Measurements from ENCODE around the gene GGTA1. TPM values are rescaled to one million over a fixed set of nuclear protein-coding genes. Genes with fewer than 3 reads are reported as not detected.

GGTA1 gene
- total and polyA plus RNA-seq, 9 of the 15 experiments (the other 6 are each of a cell fraction or from before 2014, with no cell fraction given), result 0.04 to 0.15 TPM; not detected in 7

DNA sequence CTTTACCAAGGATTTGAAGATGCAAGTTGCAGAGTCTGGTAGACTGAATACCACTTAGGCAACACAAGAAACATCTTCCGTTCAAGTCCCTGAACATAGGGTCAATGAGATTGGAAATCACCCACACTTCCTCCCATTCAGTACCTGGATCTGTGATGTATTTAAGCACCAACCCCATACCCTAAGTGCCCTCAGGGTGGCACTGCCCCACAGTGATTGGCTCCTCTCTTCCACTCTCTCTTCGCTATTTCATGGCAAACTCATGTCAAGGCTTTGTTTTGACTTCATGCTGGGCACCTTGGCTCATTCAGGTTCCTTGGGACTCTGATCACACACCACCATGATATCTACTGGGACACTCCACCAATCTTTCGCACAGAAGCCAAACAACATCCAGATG, 53.7 kb downstream of the GGTA1 start (continued):
- TF ChIP-seq, protein P1, sequence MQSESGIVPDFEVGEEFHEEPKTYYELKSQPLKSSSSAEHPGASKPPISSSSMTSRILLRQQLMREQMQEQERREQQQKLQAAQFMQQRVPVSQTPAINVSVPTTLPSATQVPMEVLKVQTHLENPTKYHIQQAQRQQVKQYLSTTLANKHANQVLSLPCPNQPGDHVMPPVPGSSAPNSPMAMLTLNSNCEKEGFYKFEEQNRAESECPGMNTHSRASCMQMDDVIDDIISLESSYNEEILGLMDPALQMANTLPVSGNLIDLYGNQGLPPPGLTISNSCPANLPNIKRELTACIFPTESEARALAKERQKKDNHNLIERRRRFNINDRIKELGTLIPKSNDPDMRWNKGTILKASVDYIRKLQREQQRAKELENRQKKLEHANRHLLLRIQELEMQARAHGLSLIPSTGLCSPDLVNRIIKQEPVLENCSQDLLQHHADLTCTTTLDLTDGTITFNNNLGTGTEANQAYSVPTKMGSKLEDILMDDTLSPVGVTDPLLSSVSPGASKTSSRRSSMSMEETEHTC (IDR thresholded peaks at IDR 0.05), result no peak
- TF ChIP-seq FOXK2 (conservative IDR thresholded peaks at IDR 0.05 in 1 of 2, IDR thresholded peaks at IDR 0.05 in 1 of 2; ENCODE audit: low read depth in 2 of 2), result no peak
- TF ChIP-seq ZNF232 (CRISPR knock-in tag; IDR thresholded peaks at IDR 0.05), result no peak
- TF ChIP-seq ILK (tag; IDR thresholded peaks at IDR 0.05; ENCODE audit: borderline replicate concordance, low read depth), result no peak

DNA sequence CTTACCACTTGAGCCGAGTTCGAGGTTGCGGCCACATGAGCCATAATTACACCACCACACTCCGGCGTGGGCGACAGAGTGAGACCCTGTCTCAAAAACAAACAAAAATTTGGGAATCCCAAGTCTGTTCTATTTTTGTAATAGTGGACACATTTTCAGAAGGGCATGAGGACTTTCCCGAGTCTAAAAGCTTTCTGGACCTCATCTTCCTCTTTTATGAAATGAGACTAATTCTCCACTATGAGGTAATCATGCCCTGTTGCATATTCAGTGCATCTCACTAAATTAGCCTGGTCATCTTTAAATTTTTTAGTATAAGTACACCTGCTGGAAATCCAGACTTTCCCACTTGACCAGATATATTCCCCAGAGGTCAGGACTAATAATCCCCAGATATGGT, 55.7 kb downstream of the GGTA1 start:
- TF ChIP-seq ZC3H4 (CRISPR knock-in tag; IDR thresholded peaks at IDR 0.05; ENCODE audit: borderline replicate concordance) (no peak), ZNF124 (CRISPR knock-in tag; IDR thresholded peaks at IDR 0.05) (no peak), GTF2E2 (tag; IDR thresholded peaks at IDR 0.05) (no peak), ZNF324 (CRISPR knock-in tag; IDR thresholded peaks at IDR 0.05) (no peak), TAL1 (IDR thresholded peaks at IDR 0.05) (no peak), HEY1 (CRISPR knock-in tag; IDR thresholded peaks at IDR 0.05; ENCODE audit: borderline replicate concordance) (no peak), ZBED1 (IDR thresholded peaks at IDR 0.05) (no peak), ZNF695 (CRISPR knock-in tag; IDR thresholded peaks at IDR 0.05) (no peak), ZNF764 (CRISPR knock-in tag; IDR thresholded peaks at IDR 0.05; ENCODE audit: low read depth) (no peak), TCF7 (IDR thresholded peaks at IDR 0.05; ENCODE audit: borderline replicate concordance) (no peak)
- TF ChIP-seq, protein P2, sequence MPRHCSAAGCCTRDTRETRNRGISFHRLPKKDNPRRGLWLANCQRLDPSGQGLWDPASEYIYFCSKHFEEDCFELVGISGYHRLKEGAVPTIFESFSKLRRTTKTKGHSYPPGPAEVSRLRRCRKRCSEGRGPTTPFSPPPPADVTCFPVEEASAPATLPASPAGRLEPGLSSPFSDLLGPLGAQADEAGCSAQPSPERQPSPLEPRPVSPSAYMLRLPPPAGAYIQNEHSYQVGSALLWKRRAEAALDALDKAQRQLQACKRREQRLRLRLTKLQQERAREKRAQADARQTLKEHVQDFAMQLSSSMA (CRISPR knock-in tag; IDR thresholded peaks at IDR 0.05), result no peak
- Histone ChIP-seq H3K9me3 (replicated peaks; ENCODE audit: control insufficient read depth, insufficient read depth, low read depth, low read length) (no peaks in the 10 kb centered on the region), H3K9ac (ENCODE audit: insufficient read depth in 1 of 2, low read depth in 2 of 2, low read length in 2 of 2) (no peak overlapping the region; a peak in 1 of 4 replicates), H3K4me2 (ENCODE audit: insufficient read depth, low read length) (no peak overlapping the region), H3K9me1 (ENCODE audit: control insufficient read depth, insufficient read depth, low read length) (no peaks in the 10 kb centered on the region), H3K27me3 (ENCODE audit: control insufficient read depth in 2 of 2, insufficient read depth in 2 of 2, low read length in 2 of 2) (no peaks in the 10 kb centered on the region; a peak in 1 of 5 replicates), H3K79me2 (ENCODE audit: control insufficient read depth, insufficient read depth, low read length) (no peaks in the 10 kb centered on the region), H3K4me3 (no peak overlapping the region), H3K36me3 (ENCODE audit: control insufficient read depth, insufficient read depth, low read length) (no peaks in the 10 kb centered on the region), H2AFZ (ENCODE audit: low read depth, low read length) (no peak overlapping the region), H4K20me1 (replicated peaks; ENCODE audit: control insufficient read depth, insufficient read depth, low read length) (no peaks in the 10 kb centered on the region), H3K27ac (ENCODE audit: extremely low read depth, low read depth, low read length) (no peak overlapping the region), H3K4me1 (replicated peaks in 1 of 2; ENCODE audit: control insufficient read depth in 2 of 2, insufficient read depth in 2 of 2, low read length in 2 of 2) (no peaks in the 10 kb centered on the region; a peak in 1 of 5 replicates)
- intact Hi-C loops (cut with micrococcal nuclease) (no loop called here), in situ Hi-C loops (cut with MboI) (no loop called here)
- CTCF ChIA-PET (ENCODE audit: low intra/inter-chr PET ratio), result no interaction called here
- ATAC-seq, result no peak
- no TSS peak for BruUV-seq (replicated peaks)
- FAIRE-seq, result no peak
- DNase-seq (ENCODE audit: extremely low read depth in 1 of 4, low spot score in 3 of 4), result no peak
- 60% methylated on average over 7 of the region's 7 CpGs for WGBS (ENCODE audit: insufficient coverage, low coverage, missing lambda C conversion rate)
- POLR2A ChIA-PET, result no interaction called here
